Fibroblast of villous mesenchyme (primary cell): ENCODE measurements around the gene METTL25. TPM values are rescaled to one million over a fixed set of nuclear protein-coding genes. Genes with fewer than 3 reads are reported as not detected.

ENCODE experiments used
- DNase-seq: peaks from one replicate; pipeline ENCODE4 v3.0.0-alpha.2; 2010; ENCODE audit warnings: low read depth
- H3K4me3 ChIP-seq: 2 replicates; pipeline ENCODE4 v1.5.1; 2011; ENCODE audit warnings: low read depth, mild to moderate bottlenecking, low read length
- total RNA-seq: library from RNA; depleted of rRNA; stranded (reverse); fragments of >200 nt; gene quantifications from 2 replicates; pipeline ENCODE4 v1.2.3, GENCODE V29; 2012
- TF ChIP-seq, protein P1 (sequence below): IDR thresholded peaks from 2 replicates; pipeline ENCODE4 v1.5.1; 2012; ENCODE audit warnings: low read depth, mild to moderate bottlenecking, low read length; ENCODE audit not compliant: insufficient read depth

Gene METTL25
- total RNA-seq, 1 donor = 13.8 TPM

DNA sequence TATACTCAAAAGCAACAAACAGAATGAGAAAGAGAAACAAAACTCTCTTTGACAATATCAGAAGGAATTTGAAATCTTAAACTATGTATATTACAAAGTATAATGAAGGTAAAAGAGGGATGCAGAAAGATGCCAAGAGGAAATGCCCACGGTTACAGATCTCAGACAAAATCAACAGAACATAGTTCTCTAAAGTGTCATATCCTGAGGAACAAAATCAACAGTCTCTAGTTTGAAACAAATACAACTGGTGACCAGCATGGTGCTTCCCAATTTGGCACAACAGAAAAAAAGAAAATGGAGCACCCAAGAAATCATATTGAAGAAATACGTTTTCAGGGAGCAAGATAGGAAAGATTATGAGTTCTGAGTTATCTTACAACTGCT lies 116.5 kb downstream of the METTL25 start:
- DNase-seq = no peak
- TF ChIP-seq, protein P1, sequence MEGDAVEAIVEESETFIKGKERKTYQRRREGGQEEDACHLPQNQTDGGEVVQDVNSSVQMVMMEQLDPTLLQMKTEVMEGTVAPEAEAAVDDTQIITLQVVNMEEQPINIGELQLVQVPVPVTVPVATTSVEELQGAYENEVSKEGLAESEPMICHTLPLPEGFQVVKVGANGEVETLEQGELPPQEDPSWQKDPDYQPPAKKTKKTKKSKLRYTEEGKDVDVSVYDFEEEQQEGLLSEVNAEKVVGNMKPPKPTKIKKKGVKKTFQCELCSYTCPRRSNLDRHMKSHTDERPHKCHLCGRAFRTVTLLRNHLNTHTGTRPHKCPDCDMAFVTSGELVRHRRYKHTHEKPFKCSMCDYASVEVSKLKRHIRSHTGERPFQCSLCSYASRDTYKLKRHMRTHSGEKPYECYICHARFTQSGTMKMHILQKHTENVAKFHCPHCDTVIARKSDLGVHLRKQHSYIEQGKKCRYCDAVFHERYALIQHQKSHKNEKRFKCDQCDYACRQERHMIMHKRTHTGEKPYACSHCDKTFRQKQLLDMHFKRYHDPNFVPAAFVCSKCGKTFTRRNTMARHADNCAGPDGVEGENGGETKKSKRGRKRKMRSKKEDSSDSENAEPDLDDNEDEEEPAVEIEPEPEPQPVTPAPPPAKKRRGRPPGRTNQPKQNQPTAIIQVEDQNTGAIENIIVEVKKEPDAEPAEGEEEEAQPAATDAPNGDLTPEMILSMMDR = no peak
- H3K4me3 ChIP-seq = no peak overlapping the region

DNA sequence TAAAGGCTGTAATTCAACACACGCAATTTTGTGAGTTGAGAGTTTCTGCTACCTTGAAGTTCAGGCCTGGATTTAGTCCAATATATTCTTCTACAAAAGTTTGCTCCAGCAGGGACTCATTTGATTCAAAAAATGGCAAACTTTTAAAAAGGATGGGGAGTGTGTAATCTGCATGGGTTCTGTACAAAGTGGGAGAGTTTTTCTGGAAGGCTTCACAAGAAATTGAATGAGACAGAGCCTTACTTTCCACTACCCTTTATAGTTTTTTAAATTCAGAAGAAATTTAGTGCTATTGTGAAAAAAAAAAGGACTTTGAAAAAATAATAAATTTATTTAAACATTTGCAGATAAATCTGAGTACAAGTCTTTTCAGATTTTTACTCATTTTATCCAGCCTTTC lies 116.9 kb downstream of the METTL25 start:
- H3K4me3 ChIP-seq = no peak overlapping the region
- TF ChIP-seq, protein P1 = no peak
- no peak for DNase-seq

DNA sequence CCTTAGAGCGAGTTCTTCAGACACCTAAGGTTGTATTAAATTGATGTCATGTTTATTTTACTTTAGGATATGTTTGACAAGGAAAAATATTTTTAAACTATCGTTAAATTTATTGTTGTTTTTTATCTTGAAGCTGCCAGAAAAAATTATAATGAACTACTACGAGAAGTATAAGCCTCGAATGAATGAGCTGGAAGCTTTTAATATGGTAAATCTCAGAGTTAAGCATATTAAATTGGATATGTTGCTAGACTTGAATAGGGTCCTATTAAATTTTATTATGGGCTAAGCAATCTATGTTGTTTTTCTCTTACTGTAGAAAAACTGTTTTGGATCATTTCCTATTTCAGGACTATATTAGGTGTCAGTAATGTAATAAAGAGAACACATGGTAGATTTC lies 118.2 kb downstream of the METTL25 start:
- no peak overlapping the region for H3K4me3 ChIP-seq
- TF ChIP-seq, protein P1 = no peak
- no peak for DNase-seq

DNA sequence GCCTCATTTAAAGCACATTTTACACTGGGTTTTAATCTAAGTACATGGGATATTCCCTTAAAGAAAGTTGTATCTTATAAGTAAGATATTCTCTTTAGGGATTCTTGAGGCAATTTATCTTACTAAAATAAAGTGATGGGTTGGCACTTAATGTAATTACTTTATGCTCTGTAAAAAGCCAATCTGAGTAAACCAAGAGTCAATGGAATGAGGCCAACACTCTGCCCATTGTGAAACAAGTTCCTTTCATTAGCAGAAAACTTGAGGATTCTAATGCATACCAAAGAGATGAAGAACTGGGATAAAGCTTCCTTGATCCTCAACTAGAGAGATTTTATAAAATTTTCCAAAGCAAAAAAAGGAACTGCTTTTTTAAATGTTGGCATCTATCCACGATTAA lies 121.2 kb downstream of the METTL25 start:
- DNase-seq = no peak
- H3K4me3 ChIP-seq = no peak overlapping the region
- TF ChIP-seq, protein P1 = no peak

DNA sequence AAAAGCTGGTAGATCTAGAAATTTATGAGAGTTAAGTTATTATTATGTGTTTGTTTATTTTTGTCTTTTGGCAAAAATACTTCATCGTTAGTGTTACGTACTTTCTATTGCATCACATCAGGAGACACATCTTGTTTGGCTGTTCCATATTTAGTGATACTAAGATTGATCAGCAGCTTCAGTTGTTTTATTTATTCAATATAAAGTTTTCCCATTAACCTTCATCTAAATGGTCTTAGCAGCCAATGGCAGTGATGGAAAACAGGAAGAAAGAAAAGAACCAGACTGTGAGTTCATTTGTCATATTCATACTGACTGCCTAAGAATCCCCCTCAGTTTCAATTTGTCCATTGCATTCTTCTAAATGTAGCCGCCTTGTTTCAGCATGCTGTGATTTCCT lies 122.3 kb downstream of the METTL25 start:
- TF ChIP-seq, protein P1 = no peak
- DNase-seq = no peak
- H3K4me3 ChIP-seq = no peak overlapping the region

DNA sequence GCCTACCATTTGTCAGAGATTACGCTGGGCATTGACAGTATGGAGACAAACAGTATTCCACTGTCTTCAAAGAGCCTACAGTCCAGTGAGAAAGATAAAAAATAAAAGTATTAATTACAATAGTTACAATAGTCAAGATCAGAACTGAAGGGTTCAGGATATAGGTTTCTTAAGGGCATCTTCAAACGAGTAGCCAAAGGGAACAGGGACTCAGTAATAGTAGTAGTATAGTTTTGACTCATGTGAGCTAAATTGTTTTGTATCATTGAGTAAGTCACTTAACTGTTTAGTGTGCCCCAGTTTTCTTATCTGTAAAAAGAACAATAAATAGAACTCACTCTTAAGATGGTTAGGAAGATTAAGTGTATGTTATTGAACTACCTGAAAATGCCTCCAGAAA lies 123.6 kb downstream of the METTL25 start:
- H3K4me3 ChIP-seq = no peak overlapping the region
- TF ChIP-seq, protein P1 = no peak

DNA sequence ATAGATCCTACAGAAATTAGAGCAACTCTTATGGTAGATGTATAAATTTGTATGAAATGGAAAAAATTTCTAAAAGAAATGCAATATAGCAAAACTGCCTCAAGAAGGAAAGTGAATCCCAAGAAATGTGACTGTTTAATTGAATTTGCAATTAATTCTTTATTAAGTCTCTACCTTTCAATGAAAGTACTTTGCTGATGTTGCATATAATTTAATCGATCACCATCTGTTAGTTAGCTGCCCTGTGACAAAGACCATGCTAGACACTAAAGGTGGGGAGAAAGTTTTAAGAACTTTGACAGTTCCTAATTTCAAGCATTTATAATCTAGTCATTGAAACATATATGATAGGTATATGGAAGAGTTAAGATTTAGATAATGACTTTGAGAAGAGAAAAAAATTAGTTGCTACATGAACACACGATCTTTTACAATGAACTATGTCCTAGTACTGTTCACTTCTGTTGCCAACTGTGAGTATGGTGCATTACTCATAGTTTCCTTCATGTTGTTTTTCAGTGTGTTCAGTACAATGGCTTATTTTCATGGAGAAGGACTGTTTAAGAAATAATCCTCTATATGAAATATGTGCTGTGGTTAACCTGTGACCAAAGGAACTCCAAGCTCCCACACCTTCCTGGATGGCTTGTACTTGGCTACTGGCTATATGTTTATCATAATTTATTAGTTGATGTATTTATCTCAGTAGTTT lies 128.4 kb downstream of the METTL25 start:
- TF ChIP-seq, protein P1 = no peak
- DNase-seq = peak; percentile 4
- H3K4me3 ChIP-seq = no peak overlapping the region

More for the DNA sequence above, 123.6 kb downstream of the METTL25 start:
- DNase-seq = no peak
